GM12878 (cell line): ENCODE results near the gene FAM193B. TPM values are rescaled to one million over a fixed set of nuclear protein-coding genes. Genes with fewer than 3 reads are reported as not detected.

Experiments
- ATAC-seq: fragments of 200-7000 bp; cut with Tn5 transposase; 3 replicates; pipeline ENCODE4 v1.9.1; 2020; ENCODE audit warnings: mild to moderate bottlenecking, moderate library complexity
- BruUV-seq: library from RNA; stranded (reverse); fragments of 400-500 nt; replicated peaks from 2 replicates; lab custom pipeline; 2021; lab: Mats Ljungman, UMichigan
- CTCF ChIA-PET: fragments of 300-600 bp; sonication (Branson Sonifier 250); formaldehyde crosslinking; extraction: SDS; loops from one replicate; lab custom pipeline; 2021; ENCODE audit warnings: inconsistent platforms; lab: Yijun Ruan, JAX
- POLR2A ChIA-PET: fragments of 350-600 bp; formaldehyde crosslinking; extraction: SDS; loops from one replicate; lab custom pipeline; 2021; ENCODE audit warnings: inconsistent platforms; lab: Charles Lee
- RAD21 ChIA-PET: fragments of 300-600 bp; sonication (Branson Sonifier 250); formaldehyde crosslinking; loops from one replicate; lab custom pipeline; 2023; ENCODE audit warnings: antibody characterized with exemption; ENCODE audit not compliant: unreplicated experiment; lab: Charles Lee
- SMC1A ChIA-PET: fragments of 300-600 bp; sonication (Branson Sonifier 250); formaldehyde crosslinking; loops from one replicate; lab custom pipeline; 2023; ENCODE audit not compliant: unreplicated experiment, uncharacterized antibody; lab: Charles Lee
- DNase-seq: peaks from one replicate; pipeline ENCODE4 v3.0.0-alpha.2; 2011; ENCODE audit warnings: low read depth, low spot score
- FAIRE-seq: peaks from 3 replicates; lab custom pipeline; 2011; peaks lifted over from hg19 to GRCh38; lab: Jason Lieb, UNC
- H2AFZ ChIP-seq: 2 replicates; pipeline ENCODE4 v1.6.0; 2011; ENCODE audit warnings: low read depth, low read length, control low read depth; ENCODE audit not compliant: control insufficient read depth
- H3K27ac ChIP-seq: 2 replicates; pipeline ENCODE4 v1.5.1; 2011; ENCODE audit warnings: control low read depth; ENCODE audit not compliant: control insufficient read depth, insufficient read depth
- H3K27me3 ChIP-seq, 2 experiments: replicated peaks in 1 of 2; 2 replicates each; pipeline versions ENCODE4 v1.6.0 to v1.6.1; 2011; ENCODE audit warnings: low read length in 1 of 2; ENCODE audit not compliant: control insufficient read depth in 2 of 2, insufficient read depth in 2 of 2
- H3K36me3 ChIP-seq, 2 experiments: 2 replicates each; pipeline ENCODE4 v1.5.1; 2011; ENCODE audit warnings: low read length in 1 of 2; ENCODE audit not compliant: control insufficient read depth in 2 of 2, insufficient read depth in 2 of 2
- H3K4me1 ChIP-seq: 2 replicates; pipeline ENCODE4 v1.6.1; 2011; ENCODE audit warnings: mild to moderate bottlenecking, low read length, moderate library complexity, mixed read lengths; ENCODE audit not compliant: control insufficient read depth, insufficient read depth
- H3K4me2 ChIP-seq: 2 replicates; pipeline ENCODE4 v1.6.0; 2011; ENCODE audit warnings: control low read depth; ENCODE audit not compliant: control insufficient read depth, insufficient read depth
- H3K4me3 ChIP-seq: fragments of 200-600 bp; sonication (generic); 2 replicates; pipeline ENCODE4 v1.5.1; 2016
- H3K79me2 ChIP-seq: 2 replicates; pipeline ENCODE4 v1.6.0; 2011; ENCODE audit warnings: low read length; ENCODE audit not compliant: control insufficient read depth, insufficient read depth
- H3K9ac ChIP-seq: 2 replicates; pipeline ENCODE4 v1.8.0; 2011; ENCODE audit warnings: low read length, control low read depth, mixed read lengths; ENCODE audit not compliant: control insufficient read depth, insufficient read depth
- H3K9me3 ChIP-seq: replicated peaks from 3 replicates; pipeline ENCODE4 v1.5.1; 2011; ENCODE audit warnings: mild to moderate bottlenecking, low read length; ENCODE audit not compliant: control insufficient read depth, insufficient read depth
- H4K20me1 ChIP-seq: 2 replicates; pipeline ENCODE4 v1.6.0; 2011; ENCODE audit not compliant: control insufficient read depth, insufficient read depth
- BACH1 ChIP-seq: fragments of 450-650 bp; IDR thresholded peaks from 2 replicates; pipeline ENCODE4 v1.6.1; 2017; ENCODE audit warnings: mild to moderate bottlenecking, borderline replicate concordance
- FOXK2 ChIP-seq: fragments of 450-650 bp; IDR thresholded peaks from 2 replicates; pipeline ENCODE4 v1.6.1; 2017; ENCODE audit warnings: mild to moderate bottlenecking, moderate library complexity
- IRF3 ChIP-seq: fragments of 450-650 bp; IDR thresholded peaks from 2 replicates; pipeline ENCODE4 v1.6.1; 2014; ENCODE audit warnings: mild to moderate bottlenecking
- KDM1A ChIP-seq: fragments of 200-600 bp; sonication (generic); IDR thresholded peaks from 2 replicates; pipeline ENCODE4 v1.6.1; 2016; ENCODE audit warnings: borderline replicate concordance
- MXI1 ChIP-seq: fragments of 150-350 bp; IDR thresholded peaks from 2 replicates; pipeline ENCODE4 v1.6.1; 2011; ENCODE audit warnings: low read depth, mild to moderate bottlenecking, inconsistent platforms, low read length, improper control_type of control experiment
- NFYB ChIP-seq: IDR thresholded peaks from 2 replicates; pipeline ENCODE4 v1.6.1; 2011; ENCODE audit warnings: low read depth, mild to moderate bottlenecking, low read length, improper control_type of control experiment, moderate library complexity; ENCODE audit not compliant: insufficient read depth
- SRF ChIP-seq, 2 experiments: IDR thresholded peaks; 2 replicates each; pipeline ENCODE4 v1.6.1; 2011; ENCODE audit warnings: low read depth in 2 of 2, low read length in 2 of 2, mild to moderate bottlenecking in 1 of 2, moderate library complexity in 1 of 2
- TAF1 ChIP-seq: IDR thresholded peaks from 2 replicates; pipeline ENCODE4 v1.6.1; 2011; ENCODE audit warnings: mild to moderate bottlenecking, low read depth, low read length, borderline replicate concordance
- ZNF24 ChIP-seq: fragments of 450-650 bp; IDR thresholded peaks from 2 replicates; pipeline ENCODE4 v1.6.1; 2017; ENCODE audit warnings: antibody characterized with exemption, mild to moderate bottlenecking
- WGBS: methylation state at CpG from one replicate; pipeline ENCODE4 v1.1.6; 2016; ENCODE audit warnings: low lambda C conversion rate; ENCODE audit not compliant: insufficient replicate concordance, insufficient coverage; ENCODE audit errors: missing lambda C conversion rate; 5-methylcytosine and 5-hydroxymethylcytosine counted together
- in situ Hi-C: fragments of 300-500 bp; cut with MboI; formaldehyde crosslinking; loops from 9 replicates; pipeline ENCODE4 v1.14.3; 2018; ENCODE audit warnings: mixed read lengths
- intact Hi-C: fragments of 100-400 bp; cut with micrococcal nuclease; formaldehyde crosslinking; loops from one replicate; pipeline ENCODE4 v1.14.2; 2022; ENCODE audit not compliant: unreplicated experiment
- polyA plus RNA-seq, 11 experiments: library from polyadenylated mRNA; depleted of rRNA in 4 of 11; unstranded in 6 of 11; stranded (reverse) in 5 of 11; fragments of >200 nt; fragmentation: Nextera tagmentation in 4 of 11; fragmentation: Illumina TruSeq in 1 of 11; extraction: Ambion mirVana in 4 of 11; extraction: Trizol in 1 of 11; gene quantifications; 1 replicate in 1 of 11; 2 replicates in 10 of 11; pipeline versions ENCODE4 v1.2.1 to v1.2.3, GENCODE V29; 2011 to 2016; ENCODE audit warnings: inconsistent platforms in 2 of 11, missing spikeins in 2 of 11, low read depth in 1 of 11
- total RNA-seq, 4 experiments: library from RNA; depleted of rRNA in 3 of 4; stranded (reverse); fragments of >200 nt in 3 of 4; fragmentation: Illumina TruSeq in 1 of 4; extraction: Trizol in 1 of 4; gene quantifications; 2 replicates each; pipeline versions ENCODE4 v1.2.1 to v1.2.3, GENCODE V29; 2013 to 2021

The FAM193B gene
- total and polyA plus RNA-seq, 10 of the 15 experiments (the other 5 are each of a cell fraction or from before 2014, with no cell fraction given), result 3.3 to 47.0 (median 25.1) TPM

GRCh38 chr5:177497292-177498012, 56.9 kb downstream of the FAM193B start, which contains the start of gene PDLIM7 (continued):
- TF ChIP-seq MXI1 (no peak), ZNF24 (no peak), NFYB (peak; percentile 47; the same call in 1 of the 2 replicates), TAF1 (peak; percentile 96), FOXK2 (no peak), KDM1A (peak; percentile 70; the same call in 1 of the 2 replicates), IRF3 (no peak)

DNA sequence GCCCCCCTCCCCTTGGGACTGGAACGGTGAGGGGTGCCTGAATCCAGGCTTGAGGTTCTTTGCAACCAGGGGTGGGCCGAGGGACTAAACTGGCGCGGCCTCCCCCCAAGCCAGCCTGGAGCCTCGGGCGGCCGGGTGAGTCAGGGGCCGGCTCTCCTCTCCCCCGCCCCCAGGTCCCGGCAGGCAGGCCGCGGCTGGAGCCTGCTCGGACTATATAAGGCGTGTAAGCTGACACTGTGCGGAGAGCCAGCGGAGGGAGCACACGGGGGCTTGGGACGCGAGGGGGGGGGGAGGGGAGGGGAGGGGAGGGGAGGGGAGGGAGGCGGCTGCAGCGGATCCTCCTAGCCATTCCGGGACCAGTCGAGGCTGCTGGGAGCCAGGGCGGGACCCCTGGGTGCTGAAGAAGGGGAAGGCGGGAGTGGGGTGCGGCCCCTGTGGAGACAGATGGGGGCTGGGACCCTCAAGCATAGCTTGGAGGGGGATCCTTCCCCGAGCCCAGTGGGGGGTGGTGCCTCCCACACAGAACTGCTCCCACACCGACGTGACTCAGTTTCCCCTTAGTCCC, 57.6 kb downstream of the FAM193B start:
- Histone ChIP-seq H3K4me3 (peak overlapping the region; percentile 86), H3K27me3 (no peaks in the 10 kb centered on the region; a peak in 1 of 4 replicates), H2AFZ (no peak overlapping the region), H4K20me1 (no peaks in the 10 kb centered on the region), H3K9ac (peak overlapping the region; percentile 68), H3K4me1 (peaks cover 38% of the 10 kb centered on the region), H3K9me3 (no peaks in the 10 kb centered on the region), H3K79me2 (peaks cover 6% of the 10 kb centered on the region), H3K4me2 (peak overlapping the region; percentile 90), H3K36me3 (peaks cover 0 to 2% of the 10 kb centered on the region in 2 experiments; a peak in 2 of 4 replicates), H3K27ac (peak overlapping the region; percentile 74)
- BruUV-seq, result no TSS peak
- POLR2A ChIA-PET, result interaction anchor here (1.0 to 4.2 kb wide), 10 partner anchors 12 to 132 kb away, joined by 3 to 19 read pairs (median 4); partner anchors contain the start of genes DOK3 and GRK6
- CTCF ChIA-PET, result interaction anchor here (0.7 to 4.9 kb wide), 13 partner anchors 9 to 187 kb away, joined by 3 to 36 read pairs (median 5); partner anchors contain the start of genes DOK3 and F12
- RAD21 ChIA-PET, result interaction anchor here (0.7 to 1.8 kb wide), 9 partner anchors 11 to 108 kb away, joined by 3 to 17 read pairs (median 6); no protein-coding TSS in a partner anchor
- no peak for FAIRE-seq
- in situ Hi-C loops, result no loop called here
- DNase-seq, result no peak
- peak; percentile 6 for ATAC-seq
- intact Hi-C loops, result loop anchor here (1.0 kb wide), 1 partner anchor 40 kb away; no protein-coding TSS in a partner anchor
- SMC1A ChIA-PET, result interaction anchor here (0.7 to 2.2 kb wide), 9 partner anchors 11 to 961 kb away, joined by 3 to 10 read pairs (median 4); no protein-coding TSS in a partner anchor
- TF ChIP-seq SRF (IDR thresholded peaks at IDR 0.05; ENCODE audit: low read depth in 2 of 2, low read length in 2 of 2) (peak in 1 of 2 experiments; percentile 77; a peak in 3 of 4 replicates), BACH1 (no peak)
- TF ChIP-seq, all 136 proteins: peak for 1
- WGBS, result 5% methylated on average over 17 of the region's 29 CpGs
